GM12878 (cell line): ENCODE data around the gene SLC50A1. TPM values are rescaled to one million over a fixed set of nuclear protein-coding genes. Genes with fewer than 3 reads are reported as not detected.

Source experiments
- DPF2 ChIP-seq: fragments of 450-650 bp; IDR thresholded peaks from 2 replicates; pipeline ENCODE4 v1.6.1; 2017; ENCODE audit warnings: mild to moderate bottlenecking
- MTA3 ChIP-seq: IDR thresholded peaks from 2 replicates; pipeline ENCODE4 v1.6.1; 2012; ENCODE audit warnings: low read length, inconsistent platforms, borderline replicate concordance
- SUZ12 ChIP-seq: fragments of 200-600 bp; sonication (generic); IDR thresholded peaks from one replicate; pipeline ENCODE4 v1.6.1; 2018; ENCODE audit warnings: antibody characterized with exemption, mild to moderate bottlenecking; ENCODE audit not compliant: unreplicated experiment
- USF1 ChIP-seq: IDR thresholded peaks from 2 replicates; pipeline ENCODE4 v1.6.1; 2011; ENCODE audit warnings: borderline replicate concordance, low read depth, mild to moderate bottlenecking, moderate library complexity, mixed read lengths, low read length; ENCODE audit not compliant: insufficient read depth; ENCODE audit errors: extremely low read length
- ZNF622 ChIP-seq: fragments of 450-650 bp; IDR thresholded peaks from 2 replicates; pipeline ENCODE4 v1.6.1; 2017; ENCODE audit warnings: mild to moderate bottlenecking, inconsistent platforms
- polyA plus RNA-seq, 11 experiments: library from polyadenylated mRNA; depleted of rRNA in 4 of 11; unstranded in 6 of 11; stranded (reverse) in 5 of 11; fragments of >200 nt; fragmentation: Nextera tagmentation in 4 of 11; fragmentation: Illumina TruSeq in 1 of 11; extraction: Ambion mirVana in 4 of 11; extraction: Trizol in 1 of 11; gene quantifications; 1 replicate in 1 of 11; 2 replicates in 10 of 11; pipeline versions ENCODE4 v1.2.1 to v1.2.3, GENCODE V29; 2011 to 2016; ENCODE audit warnings: inconsistent platforms in 2 of 11, missing spikeins in 2 of 11, low read depth in 1 of 11
- total RNA-seq, 4 experiments: library from RNA; depleted of rRNA in 3 of 4; stranded (reverse); fragments of >200 nt in 3 of 4; fragmentation: Illumina TruSeq in 1 of 4; extraction: Trizol in 1 of 4; gene quantifications; 2 replicates each; pipeline versions ENCODE4 v1.2.1 to v1.2.3, GENCODE V29; 2013 to 2021
- TF ChIP-seq, protein P1 (sequence below): fragments of 450-650 bp; IDR thresholded peaks from 2 replicates; pipeline ENCODE4 v1.6.1; 2017; ENCODE audit warnings: mild to moderate bottlenecking, low read depth, inconsistent platforms; ENCODE audit not compliant: poor library complexity, severe bottlenecking
- TF ChIP-seq, protein P2 (sequence below): fragments of 450-650 bp; IDR thresholded peaks from 2 replicates; pipeline ENCODE4 v1.6.1; 2017; ENCODE audit warnings: mild to moderate bottlenecking

SLC50A1 gene
- total and polyA plus RNA-seq, 10 of the 15 experiments (the other 5 are each of a cell fraction or from before 2014, with no cell fraction given): 32.5 to 85.6 (median 54.0) TPM

DNA sequence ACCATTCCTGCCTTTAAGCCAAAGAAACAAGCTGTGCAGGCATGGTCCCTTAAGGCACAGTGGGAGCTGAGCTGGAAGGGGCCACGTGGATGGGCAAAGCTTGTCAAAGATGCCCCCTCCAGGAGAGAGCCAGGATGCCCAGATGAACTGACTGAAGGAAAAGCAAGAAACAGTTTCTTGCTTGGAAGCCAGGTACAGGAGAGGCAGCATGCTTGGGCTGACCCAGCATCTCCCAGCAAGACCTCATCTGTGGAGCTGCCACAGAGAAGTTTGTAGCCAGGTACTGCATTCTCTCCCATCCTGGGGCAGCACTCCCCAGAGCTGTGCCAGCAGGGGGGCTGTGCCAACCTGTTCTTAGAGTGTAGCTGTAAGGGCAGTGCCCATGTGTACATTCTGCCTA, 1.3 kb upstream of the SLC50A1 start (continued):
- TF ChIP-seq, protein P1, sequence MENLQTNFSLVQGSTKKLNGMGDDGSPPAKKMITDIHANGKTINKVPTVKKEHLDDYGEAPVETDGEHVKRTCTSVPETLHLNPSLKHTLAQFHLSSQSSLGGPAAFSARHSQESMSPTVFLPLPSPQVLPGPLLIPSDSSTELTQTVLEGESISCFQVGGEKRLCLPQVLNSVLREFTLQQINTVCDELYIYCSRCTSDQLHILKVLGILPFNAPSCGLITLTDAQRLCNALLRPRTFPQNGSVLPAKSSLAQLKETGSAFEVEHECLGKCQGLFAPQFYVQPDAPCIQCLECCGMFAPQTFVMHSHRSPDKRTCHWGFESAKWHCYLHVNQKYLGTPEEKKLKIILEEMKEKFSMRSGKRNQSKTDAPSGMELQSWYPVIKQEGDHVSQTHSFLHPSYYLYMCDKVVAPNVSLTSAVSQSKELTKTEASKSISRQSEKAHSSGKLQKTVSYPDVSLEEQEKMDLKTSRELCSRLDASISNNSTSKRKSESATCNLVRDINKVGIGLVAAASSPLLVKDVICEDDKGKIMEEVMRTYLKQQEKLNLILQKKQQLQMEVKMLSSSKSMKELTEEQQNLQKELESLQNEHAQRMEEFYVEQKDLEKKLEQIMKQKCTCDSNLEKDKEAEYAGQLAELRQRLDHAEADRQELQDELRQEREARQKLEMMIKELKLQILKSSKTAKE: no peak
- no peak for TF ChIP-seq ZNF622
- TF ChIP-seq DPF2: no peak
- no peak for TF ChIP-seq MTA3
- no peak for TF ChIP-seq SUZ12
- no peak for TF ChIP-seq USF1
- TF ChIP-seq, protein P2, sequence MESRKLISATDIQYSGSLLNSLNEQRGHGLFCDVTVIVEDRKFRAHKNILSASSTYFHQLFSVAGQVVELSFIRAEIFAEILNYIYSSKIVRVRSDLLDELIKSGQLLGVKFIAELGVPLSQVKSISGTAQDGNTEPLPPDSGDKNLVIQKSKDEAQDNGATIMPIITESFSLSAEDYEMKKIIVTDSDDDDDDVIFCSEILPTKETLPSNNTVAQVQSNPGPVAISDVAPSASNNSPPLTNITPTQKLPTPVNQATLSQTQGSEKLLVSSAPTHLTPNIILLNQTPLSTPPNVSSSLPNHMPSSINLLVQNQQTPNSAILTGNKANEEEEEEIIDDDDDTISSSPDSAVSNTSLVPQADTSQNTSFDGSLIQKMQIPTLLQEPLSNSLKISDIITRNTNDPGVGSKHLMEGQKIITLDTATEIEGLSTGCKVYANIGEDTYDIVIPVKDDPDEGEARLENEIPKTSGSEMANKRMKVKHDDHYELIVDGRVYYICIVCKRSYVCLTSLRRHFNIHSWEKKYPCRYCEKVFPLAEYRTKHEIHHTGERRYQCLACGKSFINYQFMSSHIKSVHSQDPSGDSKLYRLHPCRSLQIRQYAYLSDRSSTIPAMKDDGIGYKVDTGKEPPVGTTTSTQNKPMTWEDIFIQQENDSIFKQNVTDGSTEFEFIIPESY: no peak
